Caki2 (cell line): ENCODE data around the gene ALK. TPM values are rescaled to one million over a fixed set of nuclear protein-coding genes. Genes with fewer than 3 reads are reported as not detected.

Experiments
- DNase-seq: peaks from one replicate; pipeline ENCODE4 v3.0.0-alpha.2; 2015; ENCODE audit warnings: low read depth
- in situ Hi-C: cut with HindIII; loops from 2 replicates; pipeline ENCODE4 v1.10.0; 2016; ENCODE audit warnings: low sequenced_read_pairs, low pct_unique_long_range_greater_than_20kb, mixed read lengths
- total RNA-seq: library from RNA; depleted of rRNA; stranded (reverse); fragments of >200 nt; shearing (Covaris generic); gene quantifications from 2 replicates; pipeline ENCODE4 v1.2.3, GENCODE V29; 2014; ENCODE audit warnings: low replicate concordance

ALK gene
- total RNA-seq, 1 experiment from 2014 or later: not detected

DNA sequence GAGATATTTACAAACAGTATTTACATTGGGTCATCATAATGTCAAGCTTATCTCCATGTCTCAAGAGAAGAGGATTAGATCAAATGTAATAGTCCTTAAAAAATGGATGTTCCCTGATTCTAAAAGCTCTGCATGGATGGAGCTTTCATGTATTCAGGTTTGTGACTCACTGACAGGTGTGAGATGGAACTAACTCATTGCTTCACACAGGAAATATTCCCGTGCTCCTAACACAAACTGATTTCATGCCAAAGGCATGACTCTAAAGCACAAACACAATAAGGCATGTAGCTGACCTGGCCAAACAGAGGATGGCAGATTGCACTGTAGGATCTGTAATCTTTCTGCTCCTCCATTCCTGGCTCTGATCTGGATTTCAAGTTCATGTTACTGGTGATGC, 110.0 kb downstream of the ALK start:
- no peak for DNase-seq
- in situ Hi-C loops: no loop called here

DNA sequence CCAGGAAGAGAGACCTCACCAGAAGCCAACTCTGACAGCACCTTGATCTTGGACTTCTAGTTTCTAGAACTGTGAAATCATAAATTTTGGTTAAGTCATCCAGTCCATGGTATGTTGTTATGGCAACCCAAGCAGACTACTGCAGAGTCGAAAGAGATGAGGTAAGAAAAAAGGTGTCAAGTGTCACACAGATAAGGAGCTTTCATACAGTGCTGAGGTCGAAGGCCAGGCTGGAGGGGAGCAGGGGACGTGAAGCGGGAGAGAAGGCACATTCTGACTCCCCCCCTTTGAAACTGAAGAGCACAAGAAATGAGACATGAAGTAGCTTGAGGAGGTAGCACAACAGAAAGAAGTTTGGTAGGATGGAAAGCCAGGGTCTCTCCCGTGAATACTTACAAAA, 110.4 kb downstream of the ALK start:
- in situ Hi-C loops: no loop called here
- DNase-seq: no peak

DNA sequence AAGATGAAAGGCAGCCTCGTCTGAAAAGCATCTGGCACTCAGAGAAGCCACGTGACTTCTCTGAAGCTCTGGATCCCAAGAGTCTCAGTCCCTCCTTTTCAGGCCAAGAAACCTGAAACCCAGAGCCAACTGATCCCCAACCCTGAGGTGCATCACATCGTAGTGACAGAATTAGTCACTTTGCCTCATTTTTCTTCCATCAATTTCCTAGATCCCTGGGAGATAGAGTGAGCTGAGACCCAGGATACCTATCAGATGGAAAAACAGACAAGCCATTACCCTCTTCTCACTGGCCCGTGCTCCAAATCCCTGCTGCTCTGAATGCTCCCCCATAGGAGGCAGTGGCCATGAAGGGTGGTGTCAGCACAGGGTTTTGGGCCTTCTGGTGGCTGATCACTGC, 113.1 kb downstream of the ALK start:
- in situ Hi-C loops: no loop called here
- no peak for DNase-seq

DNA sequence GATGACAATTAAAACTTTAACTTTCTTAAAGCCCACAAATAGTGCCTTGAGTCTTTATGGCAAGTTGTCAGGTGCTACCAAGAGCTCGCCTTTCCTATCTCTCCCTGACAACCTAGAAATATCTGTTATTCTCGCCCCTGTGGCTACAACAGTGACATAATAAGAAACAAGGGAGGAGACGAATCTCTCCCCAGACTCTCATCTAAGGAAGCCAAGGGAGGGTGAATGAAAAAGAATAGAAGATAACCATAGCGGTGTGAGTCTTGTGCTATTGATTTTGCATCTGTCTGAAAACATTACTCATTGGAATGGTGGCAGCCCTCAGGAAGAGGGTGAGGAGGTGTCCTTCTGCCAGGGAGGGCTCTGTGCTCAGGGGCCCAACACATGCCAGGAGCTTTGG, 114.3 kb downstream of the ALK start:
- in situ Hi-C loops: no loop called here
- DNase-seq: no peak

DNA sequence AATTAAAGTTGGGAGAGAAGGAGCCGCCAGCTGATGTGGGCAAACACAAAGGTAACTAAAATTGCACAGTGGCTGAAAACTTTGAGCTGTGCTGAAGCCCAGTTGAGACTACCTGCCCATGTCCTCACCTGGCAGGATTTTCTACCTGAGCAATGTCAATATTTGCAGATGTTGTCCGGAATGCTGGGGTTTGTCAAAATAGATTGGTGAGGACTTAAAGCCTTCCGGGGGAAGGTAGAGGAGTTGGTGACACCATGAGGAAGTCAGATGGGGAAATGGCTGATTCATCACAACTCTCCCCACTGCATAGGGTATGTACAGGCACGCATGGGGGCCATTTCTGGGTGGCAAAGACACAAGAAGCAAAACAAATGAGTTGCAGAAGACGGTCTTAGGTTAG, 114.9 kb downstream of the ALK start:
- no peak for DNase-seq

DNA sequence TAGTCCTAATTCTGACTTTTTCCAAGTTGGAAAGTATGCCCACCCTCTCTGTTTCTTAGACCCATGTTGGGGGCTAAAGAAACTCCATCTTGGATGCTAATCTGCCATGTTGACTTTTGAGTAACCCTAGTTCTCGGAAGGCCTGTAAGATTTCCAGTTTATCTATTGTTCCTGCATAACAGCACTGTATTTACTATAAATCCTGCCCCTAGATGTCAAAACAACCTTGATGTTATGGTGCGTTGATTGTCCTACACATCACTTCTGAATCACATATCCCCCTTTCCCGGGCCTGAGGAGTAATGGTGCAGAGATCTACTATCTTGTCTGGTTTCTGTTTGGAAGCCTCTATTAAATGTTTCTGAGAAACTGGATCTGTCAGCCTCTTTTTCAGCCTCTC, 116.7 kb downstream of the ALK start:
- DNase-seq: no peak

More for the DNA sequence above, 114.9 kb downstream of the ALK start:
- in situ Hi-C loops: no loop called here

DNA sequence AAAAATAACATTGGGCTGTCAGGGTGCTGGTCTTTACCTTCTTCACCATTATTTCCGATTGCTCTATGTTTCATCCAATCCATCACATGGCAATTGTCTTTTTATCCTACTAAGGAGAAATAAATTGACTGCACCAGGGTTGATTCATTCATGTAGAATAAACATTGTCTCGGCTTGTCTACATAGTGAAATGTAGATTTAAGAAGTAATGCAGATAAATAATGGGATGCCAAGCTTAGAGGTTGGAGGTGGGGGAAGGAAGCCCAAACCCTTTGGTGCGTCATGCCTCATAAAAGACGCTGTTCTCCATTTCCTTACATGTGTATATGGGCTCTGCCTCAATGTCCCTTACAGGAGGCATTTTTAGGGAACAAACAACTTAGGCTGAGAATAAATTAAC, 117.8 kb downstream of the ALK start:
- in situ Hi-C loops: no loop called here
- DNase-seq: no peak

More for the DNA sequence above, 116.7 kb downstream of the ALK start:
- in situ Hi-C loops: no loop called here

DNA sequence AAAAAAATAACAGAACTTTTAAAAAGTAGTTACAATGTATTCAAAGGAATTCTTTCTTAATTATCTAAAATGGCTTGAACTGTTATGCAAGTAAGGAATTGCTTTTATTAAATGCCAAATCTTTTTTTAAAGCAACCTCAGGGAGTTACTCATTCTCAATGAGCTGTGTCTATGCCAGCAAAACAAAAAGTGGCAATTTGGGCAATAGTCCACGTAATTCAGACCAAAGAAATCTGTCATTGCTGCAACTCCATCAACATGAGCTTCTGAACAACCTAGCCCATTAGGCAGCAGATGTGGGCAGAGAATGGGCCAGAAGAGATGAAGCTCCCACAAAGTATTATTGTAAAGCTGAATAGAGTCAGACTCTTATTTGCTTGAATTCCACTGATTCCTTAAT, 118.4 kb downstream of the ALK start:
- in situ Hi-C loops: no loop called here
- DNase-seq: no peak

DNA sequence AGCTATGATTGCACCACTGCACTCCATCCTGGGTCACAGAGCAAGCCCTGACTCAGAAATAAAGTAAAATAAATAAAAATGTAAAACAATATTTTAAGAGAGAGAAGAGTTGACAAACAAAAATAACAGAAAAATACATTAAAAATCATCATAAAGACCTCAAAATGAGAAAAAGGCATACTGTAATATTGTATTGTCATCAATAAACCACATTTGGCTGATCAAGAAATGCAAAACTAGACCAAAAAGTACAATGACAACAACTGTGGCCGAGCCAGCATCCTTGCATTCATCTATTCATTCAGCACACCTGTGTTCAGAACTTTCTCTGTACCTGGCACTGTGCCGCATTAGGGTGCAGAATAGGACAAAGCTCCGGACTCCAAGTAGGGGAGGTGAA, 121.8 kb downstream of the ALK start:
- no peak for DNase-seq
- in situ Hi-C loops: no loop called here

DNA sequence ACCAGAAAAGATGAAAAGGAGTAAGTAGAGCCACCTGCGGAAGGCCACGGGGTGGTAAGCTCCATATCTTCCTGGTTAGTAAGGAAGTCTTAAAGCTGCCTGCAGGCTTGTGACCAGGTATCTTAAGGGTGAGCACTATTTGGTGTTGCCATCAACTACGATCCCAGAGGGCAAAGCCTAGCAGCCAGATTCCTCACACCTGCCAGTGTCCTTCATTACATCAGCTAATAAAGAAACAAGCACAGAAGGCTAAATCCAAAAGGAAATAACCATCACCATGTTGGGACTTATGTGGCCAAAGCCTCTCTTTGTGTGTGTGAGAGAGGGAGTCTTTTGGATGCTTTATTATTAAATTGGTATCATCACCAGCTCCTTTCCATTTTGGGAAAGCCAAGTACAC, 123.5 kb downstream of the ALK start:
- in situ Hi-C loops: no loop called here
- no peak for DNase-seq

DNA sequence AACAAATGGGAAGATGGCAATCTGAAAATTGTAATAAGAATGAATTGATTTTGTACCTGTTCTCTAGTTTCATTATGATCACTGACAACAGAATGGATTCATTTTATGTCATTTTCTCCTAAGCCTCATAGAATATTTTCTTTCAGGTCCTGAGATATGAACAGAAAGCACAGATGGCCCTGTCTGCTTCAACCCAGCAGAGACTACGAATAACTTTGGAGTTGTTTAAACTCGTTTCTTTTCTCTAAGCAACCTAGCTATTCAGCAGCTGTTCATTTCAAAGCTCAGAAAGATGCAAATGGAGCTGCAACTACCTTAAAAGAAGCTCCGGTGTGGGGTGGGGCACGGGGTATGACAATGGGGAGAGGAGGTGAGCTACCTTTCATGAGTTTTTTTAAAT, 124.9 kb downstream of the ALK start:
- in situ Hi-C loops: no loop called here
- no peak for DNase-seq

DNA sequence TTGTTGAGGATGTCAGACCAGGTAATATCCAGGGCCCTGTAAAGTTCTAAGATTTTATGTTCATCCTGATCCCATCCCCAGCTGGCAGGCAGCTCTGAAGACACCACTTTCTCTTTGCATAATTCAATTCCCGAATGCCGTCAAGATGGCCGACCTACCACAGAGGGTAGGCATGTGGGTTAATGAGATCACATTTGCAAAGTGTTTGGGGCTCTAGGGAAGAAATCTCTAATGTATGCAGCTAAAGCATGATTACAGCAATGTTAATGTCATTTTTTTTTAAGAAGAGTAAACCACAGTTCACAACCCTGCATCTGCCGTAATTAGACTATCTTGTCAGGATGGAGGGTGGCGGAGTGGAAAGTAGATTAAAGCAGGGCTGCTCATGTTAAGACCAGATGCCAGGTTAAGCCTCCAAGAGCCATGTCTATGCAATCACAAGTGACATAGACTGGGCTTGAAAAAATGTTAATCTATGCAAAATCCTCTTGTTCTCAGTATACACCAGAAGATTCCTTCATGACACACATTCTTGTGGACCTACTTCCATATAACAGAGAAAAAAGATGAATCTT, 131.4 kb downstream of the ALK start:
- in situ Hi-C loops: no loop called here
- no peak for DNase-seq

DNA sequence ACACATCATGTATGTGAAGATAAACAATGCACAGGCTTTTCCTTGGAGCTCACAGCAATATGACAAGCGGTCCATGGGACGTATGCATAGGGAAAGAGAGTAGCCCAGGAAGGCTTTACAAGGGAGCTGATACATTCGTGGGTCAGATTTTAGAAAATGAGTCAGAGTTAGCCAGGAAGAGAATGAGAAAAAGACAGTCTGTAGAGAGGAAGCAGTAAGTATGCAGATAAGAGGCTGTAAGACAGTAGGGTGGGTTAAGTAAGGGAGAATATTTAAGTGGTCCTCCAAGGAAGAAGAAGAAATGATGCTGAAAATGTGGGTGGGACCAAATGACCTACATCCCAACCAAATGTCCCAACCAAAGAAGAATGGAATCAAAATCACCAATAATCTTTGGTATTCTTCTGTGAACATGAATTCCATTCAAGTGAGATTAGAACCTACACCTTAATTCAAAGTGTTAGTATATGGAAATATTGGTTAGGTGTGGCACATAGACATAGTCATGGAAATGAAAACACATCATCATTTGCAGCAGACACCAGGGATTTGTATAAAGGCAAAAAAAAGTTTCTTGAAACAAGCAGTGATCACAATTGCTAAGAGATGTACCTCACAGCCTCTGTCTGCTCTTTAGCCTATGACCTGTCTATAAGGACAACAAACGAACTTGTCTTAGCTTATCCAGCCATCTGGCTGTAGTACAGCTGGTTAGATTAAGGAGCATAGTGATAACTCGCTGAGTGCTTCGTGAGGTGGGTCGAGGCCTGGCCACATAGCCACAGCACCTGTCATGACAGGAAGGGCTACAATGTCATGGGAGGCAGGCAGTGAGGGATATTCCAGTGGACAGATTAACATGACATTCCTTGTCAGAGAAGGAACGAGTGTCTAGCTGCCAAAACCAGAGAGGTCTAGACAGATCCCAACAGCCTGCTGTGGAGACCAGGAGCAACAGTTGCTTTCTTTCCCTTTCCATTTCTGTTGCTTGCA, 133.6 kb downstream of the ALK start:
- in situ Hi-C loops: no loop called here
- DNase-seq: no peak

DNA sequence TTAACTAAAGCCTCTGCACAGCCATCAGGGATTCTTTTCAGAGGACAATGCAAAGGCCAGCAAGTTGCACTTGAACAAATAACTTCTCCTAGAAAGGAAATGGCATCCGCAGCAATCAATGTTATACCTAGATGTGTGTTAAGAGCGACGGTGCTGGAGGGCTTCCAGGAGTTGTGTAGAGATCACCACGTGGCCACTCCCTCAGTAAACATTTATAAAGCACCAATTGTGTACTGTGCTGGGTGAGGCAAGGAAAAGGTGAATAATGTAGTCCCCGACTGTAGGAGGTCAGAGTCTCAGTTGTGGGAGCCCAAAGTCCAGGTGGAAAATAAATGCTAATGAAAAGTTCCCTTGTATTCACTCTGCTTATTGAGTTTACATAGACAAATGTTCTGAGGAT, 135.0 kb downstream of the ALK start:
- DNase-seq: no peak
- in situ Hi-C loops: no loop called here

DNA sequence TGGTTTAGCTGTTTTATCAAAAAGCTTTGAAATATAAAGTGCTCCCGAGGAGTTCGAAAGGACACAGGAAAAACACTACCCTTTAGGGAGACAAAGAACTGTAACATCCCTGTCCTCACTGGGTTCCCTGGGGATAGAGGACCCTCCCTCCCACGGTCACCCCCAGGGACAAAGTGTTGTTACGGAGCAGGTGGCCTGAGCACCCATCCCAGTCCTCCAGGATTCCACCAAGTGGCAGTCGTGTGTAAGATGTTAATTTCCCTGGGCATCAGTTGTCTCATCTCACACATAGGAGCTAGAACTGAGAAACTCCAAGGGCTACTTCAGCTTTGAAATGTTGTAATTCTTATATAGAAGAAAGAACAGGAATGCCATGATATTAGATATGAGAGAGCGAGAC, 137.7 kb downstream of the ALK start:
- in situ Hi-C loops: no loop called here
- DNase-seq: no peak

DNA sequence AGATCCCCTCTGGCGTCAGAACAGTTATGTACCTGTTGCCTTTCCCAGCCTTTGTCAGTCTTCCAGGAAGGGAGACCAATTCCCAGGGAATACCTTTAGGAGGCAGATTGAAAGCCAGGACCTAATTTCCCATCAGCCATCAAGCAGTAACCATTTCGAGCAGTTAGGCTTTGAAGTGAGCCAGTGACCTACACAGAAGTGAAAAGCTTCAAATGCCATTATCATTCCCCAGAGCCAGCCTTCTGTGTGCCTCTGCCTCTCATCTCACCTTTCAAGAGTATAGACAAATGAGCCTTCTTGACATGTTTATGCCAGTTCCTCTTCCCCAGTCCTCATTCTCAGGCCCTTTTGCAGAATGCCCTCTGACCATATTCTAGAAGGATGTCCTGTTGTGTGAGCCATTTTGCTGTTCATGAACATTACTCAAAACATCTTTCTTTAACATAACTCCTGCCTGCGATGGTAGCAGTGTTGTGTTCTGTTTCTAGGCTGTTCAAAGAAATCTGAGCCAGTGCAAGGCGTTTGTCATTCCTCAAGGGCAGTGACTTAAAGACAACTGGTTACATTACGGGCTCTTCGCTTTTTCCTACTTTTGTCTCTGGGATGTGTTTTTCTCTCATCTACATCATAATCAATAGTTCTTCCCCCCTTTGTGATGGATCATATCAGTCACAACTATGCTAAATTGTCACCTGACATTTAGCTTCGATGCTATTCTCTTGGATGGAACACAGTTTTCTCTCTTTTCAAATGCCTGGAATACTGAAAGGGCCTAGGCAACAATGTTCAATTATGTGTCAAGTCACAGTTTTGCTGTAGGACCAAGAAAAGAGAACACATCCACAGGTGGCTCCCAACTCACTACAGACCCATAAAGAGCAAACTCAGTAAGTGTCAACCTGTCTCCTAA, 138.6 kb downstream of the ALK start:
- DNase-seq: no peak
- in situ Hi-C loops: no loop called here

DNA sequence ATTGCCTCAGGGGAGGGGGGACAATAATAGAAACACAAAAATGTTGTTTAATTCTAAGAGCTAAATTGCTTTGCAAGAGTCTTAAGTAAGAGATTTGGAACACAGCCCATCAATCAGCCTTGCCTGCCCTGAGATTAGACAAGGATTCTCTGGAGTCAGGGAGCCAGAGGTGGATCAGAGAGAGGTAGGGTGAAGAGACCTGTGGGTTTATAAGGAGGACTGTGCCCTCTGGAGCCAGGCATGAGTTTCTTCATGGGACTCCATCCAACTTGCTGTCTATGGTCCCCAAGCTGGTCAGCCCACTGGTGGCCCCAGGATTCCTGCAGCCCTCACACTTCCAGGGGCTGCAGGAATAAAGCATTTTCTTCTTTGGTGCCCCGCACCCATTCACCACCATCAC, 139.3 kb downstream of the ALK start:
- in situ Hi-C loops: no loop called here

DNA sequence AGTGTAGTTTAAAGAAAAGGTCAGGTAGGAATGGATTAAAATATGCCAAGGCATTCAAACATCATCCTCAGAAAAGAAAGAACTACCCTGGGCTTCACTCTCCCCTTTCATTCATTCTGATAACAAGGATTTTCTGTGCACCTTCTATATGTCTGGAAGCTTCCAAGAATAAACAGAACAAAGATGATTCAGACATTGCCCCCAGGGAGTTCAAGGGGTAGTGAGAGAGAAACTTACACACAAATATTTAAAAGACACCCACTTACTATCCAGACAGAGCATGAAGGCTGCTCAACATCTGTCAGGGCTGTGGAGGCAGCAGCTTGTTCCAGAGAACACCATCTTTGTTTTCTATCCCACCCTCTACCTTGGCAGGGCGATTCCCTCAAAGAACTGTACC, 140.5 kb downstream of the ALK start:
- in situ Hi-C loops: no loop called here
- no peak for DNase-seq

More for the DNA sequence above, 139.3 kb downstream of the ALK start:
- no peak for DNase-seq

DNA sequence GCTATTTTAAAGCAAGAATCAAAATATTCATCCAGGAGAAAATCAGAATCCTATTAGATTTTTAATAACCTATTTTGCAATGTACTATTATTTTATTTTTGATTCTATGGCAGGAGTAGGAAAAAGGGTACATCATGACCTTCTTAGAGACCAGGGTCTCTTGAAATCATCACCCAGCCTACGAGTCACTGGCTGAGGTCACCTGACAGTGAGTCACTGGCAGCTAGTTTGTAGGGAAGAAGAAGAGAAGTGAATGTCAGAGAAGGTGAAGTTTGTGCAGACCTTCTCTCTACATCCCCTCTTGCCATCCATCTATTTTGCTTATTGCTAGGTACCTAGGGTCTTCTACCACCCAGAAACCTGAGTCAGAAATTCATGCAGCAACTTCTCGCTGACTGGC, 144.2 kb downstream of the ALK start:
- in situ Hi-C loops: no loop called here
- DNase-seq: peak; percentile 10
